AG10803 (cell line): Measurements from ENCODE around the gene GNE.
A peak's percentile ranks its signal among the peaks of the same experiment; 100 is the strongest.
"Not testable (repeated sequence)": the region's sequence is repeated elsewhere in the genome, so short reads cannot be mapped to it uniquely, and the experiment has no call there.

Experiments used
- DNase-seq: peaks from one replicate; pipeline ENCODE4 v3.0.0; 2010; ENCODE audit warnings: low read depth
- H3K4me3 ChIP-seq: 2 replicates; pipeline ENCODE4 v1.5.1; 2011; ENCODE audit warnings: mild to moderate bottlenecking, low read length, control low read depth
- CTCF ChIP-seq: conservative IDR thresholded peaks from 2 replicates; pipeline ENCODE4 v1.5.1; 2011; ENCODE audit warnings: mild to moderate bottlenecking, low read length, control low read depth, inconsistent platforms

The GNE gene

GRCh38 chr9:36187414-36187813 is 70.8 kb downstream of the GNE start:
- DNase-seq: peak; percentile 93
- no peak for TF ChIP-seq CTCF

GRCh38 chr9:36180243-36180642 is 78.0 kb downstream of the GNE start:
- DNase-seq, H3K4me3 ChIP-seq: not testable (repeated sequence)

More at GRCh38 chr9:36187414-36187813, 70.8 kb downstream of the GNE start:
- H3K4me3 ChIP-seq: no peak overlapping the region

- DNase-seq: no peak
- no peak for TF ChIP-seq CTCF
- H3K4me3 ChIP-seq: no peak overlapping the region
Measured at GRCh38 chr9:36177571-36177970, 80.7 kb downstream of the GNE start.

GRCh38 chr9:36176496-36176895 is 81.8 kb downstream of the GNE start:
- not testable (repeated sequence) for H3K4me3 ChIP-seq, DNase-seq

- not testable (repeated sequence) for H3K4me3 ChIP-seq, DNase-seq
Measured at GRCh38 chr9:36175209-36175608, 83.0 kb downstream of the GNE start.

- DNase-seq: no peak
- no peak overlapping the region for H3K4me3 ChIP-seq
- no peak for TF ChIP-seq CTCF
Measured at GRCh38 chr9:36174731-36175130, 83.5 kb downstream of the GNE start.

GRCh38 chr9:36174271-36174670 is 84.0 kb downstream of the GNE start:
- no peak for TF ChIP-seq CTCF
- DNase-seq: no peak

GRCh38 chr9:36173861-36174260 is 84.4 kb downstream of the GNE start:
- TF ChIP-seq CTCF: no peak
- DNase-seq: no peak
- H3K4me3 ChIP-seq: no peak overlapping the region

More at GRCh38 chr9:36174271-36174670, 84.0 kb downstream of the GNE start:
- no peak overlapping the region for H3K4me3 ChIP-seq

GRCh38 chr9:36170531-36170930 is 87.7 kb downstream of the GNE start:
- no peak for DNase-seq
- TF ChIP-seq CTCF: no peak
- H3K4me3 ChIP-seq: no peak overlapping the region
